M059J (cell line): ENCODE data around the gene BRI3BP. TPM values are rescaled to one million over a fixed set of nuclear protein-coding genes. Genes with fewer than 3 reads are reported as not detected.
"Not testable (repeated sequence)": the region's sequence is repeated elsewhere in the genome, so short reads cannot be mapped to it uniquely, and the experiment has no call there.

Experiments
- DNase-seq: peaks from one replicate; pipeline ENCODE4 v3.0.0-alpha.2; 2012; ENCODE audit warnings: low read depth
- total RNA-seq: library from RNA; depleted of rRNA; stranded (reverse); fragments of >200 nt; shearing (Covaris generic); gene quantifications from 2 replicates; pipeline ENCODE4 v1.2.3, GENCODE V29; 2014

The BRI3BP gene
- total RNA-seq, 1 experiment from 2014 or later, result 10.3 TPM

DNA sequence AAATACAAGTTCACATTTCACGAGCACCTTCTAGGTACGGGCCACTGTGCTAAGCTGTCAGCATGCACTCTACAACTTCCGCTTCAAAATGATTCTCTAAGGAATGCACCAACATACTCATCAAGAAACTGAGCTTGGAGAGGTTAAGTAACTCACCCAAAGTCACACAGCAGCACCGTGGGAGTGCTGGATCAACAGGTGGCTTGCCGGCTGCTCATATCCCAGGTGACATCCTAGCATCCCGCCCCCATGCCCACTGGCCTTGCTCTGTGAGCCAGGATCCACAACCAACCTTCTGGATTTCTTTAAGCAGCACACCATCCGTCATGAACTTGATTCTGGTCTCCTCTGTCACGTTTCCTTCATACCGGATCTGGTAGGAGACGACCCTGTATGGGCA is 21.2 kb upstream of the BRI3BP start:
- no peak for DNase-seq

GRCh38 chr12:124975276-124975675 is 18.2 kb upstream of the BRI3BP start:
- DNase-seq, result no peak

DNA sequence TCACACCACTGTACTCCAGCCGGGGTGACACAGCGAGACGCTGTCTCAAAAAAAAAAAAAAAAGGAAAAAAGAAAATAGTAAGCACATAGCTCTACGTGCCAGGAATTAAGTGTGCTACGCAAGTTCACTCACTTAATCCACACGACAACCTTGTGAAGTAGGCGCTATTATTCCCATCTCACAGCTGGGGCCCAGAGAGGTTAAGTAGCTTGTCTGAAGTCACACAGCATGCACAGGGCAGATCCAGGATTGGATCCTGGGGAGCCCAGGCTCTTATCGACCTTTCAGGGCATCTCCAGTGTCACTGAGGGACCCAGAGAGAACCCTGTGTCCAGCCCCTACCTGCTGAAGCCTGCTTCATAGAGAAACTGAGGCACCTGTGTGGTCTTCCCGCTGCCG is 16.4 kb upstream of the BRI3BP start:
- DNase-seq, result no peak

- no peak for DNase-seq
Measured at GRCh38 chr12:124979568-124979967, 13.9 kb upstream of the BRI3BP start.

DNA sequence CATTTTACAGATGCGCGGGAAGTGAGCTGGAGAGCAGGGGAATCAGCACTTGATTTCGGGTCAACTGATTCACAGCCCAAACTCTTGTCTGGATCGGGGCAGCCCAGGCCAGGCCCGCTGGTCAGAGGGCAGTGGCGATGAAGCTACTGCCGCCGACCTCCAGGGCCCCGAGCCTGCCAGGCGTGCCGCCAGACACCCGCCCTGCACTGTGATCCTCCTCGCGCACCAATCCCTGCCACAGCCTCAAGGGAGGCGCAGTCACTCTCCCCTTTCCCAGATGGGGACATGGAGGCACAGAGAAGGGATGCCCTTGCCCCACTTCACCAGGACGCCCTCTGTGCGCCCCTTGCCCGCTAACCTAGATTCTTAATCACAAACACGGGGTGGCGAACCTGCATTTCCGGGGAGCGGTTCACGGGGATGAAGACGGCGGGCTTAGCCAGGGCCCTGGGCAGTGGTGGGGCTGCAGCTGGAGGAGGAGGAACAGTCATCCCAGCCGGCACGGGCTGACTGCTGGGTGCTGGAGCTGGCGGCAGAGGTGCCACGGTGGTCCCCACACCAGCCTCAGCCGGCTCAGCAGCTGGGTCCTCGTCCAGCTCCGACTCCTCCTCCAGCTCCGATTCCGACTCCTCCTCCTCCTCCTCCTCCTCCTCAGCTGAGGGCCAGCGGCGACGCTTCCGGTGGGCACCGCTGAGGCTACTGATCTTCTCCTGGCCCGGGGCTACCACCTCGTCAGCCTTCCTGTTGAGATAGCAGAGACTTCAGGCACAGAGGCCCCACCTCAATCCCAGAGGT is 13.2 kb upstream of the BRI3BP start:
- no peak for DNase-seq

- DNase-seq, result not testable (repeated sequence)
Measured at GRCh38 chr12:124986876-124987275, 6.6 kb upstream of the BRI3BP start.

DNA sequence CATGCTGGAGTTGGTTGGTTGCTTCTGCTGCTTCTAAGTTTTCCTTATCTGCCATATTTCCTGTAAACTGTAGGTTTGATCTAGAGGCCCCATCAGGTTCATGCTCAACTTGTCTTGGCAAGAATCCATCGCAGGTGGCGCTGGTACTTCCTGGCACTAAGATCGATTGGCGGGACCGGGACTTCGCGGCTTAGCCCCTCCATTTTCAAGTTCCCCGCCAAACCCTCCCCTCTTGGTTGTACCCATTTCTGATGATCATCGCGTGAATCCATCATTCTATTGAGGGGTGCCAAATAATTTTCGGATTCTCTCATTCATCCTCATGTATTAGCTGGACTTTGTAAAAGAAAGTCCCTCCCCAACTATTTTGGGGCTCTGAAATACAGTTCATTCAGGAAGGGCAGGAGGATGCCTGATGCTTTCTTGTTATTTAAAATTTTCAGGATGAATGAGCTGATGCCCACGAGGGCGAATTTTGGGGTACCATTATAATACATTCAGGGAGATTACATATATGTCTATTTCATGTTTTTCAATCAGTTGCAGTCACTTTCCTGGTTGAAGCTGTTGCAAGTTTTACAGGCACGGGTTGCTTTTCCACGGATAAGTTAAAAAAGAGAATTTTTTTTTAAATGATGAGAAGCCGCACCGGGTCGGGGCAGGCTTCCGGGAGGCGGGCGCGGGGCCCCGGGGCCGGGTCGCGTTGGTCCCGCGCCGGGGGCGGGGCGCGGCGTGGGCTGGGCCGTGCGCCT is 395 bp upstream of the BRI3BP start:
- peak; percentile 72 for DNase-seq

DNA sequence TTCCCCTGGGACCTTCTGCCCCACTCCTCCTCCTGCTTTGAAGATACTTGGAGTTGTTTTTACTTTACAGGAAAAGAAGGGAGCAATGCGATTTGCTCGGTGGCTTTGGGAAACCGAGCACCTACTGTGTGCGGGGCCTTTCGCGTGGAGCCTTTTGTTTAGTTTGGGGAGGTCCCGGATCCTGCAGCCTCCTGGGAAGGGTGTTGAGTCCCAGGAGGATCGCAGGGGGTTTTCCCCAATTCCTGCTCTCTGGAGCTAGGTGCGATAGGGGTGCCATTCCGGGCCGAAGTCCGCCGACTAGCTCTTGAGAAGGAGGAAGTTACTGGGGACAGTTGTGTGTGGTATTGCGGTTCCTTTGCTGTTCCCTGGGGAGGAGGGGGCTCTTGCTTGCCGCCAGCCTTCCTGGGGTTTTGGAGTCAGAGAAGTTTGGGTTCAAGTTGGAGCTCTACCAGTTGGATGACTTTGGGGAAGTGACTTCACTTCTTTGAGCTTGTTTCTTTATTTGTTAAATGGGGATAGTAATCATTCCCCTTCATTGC is 1.1 kb downstream of the BRI3BP start:
- no peak for DNase-seq

DNA sequence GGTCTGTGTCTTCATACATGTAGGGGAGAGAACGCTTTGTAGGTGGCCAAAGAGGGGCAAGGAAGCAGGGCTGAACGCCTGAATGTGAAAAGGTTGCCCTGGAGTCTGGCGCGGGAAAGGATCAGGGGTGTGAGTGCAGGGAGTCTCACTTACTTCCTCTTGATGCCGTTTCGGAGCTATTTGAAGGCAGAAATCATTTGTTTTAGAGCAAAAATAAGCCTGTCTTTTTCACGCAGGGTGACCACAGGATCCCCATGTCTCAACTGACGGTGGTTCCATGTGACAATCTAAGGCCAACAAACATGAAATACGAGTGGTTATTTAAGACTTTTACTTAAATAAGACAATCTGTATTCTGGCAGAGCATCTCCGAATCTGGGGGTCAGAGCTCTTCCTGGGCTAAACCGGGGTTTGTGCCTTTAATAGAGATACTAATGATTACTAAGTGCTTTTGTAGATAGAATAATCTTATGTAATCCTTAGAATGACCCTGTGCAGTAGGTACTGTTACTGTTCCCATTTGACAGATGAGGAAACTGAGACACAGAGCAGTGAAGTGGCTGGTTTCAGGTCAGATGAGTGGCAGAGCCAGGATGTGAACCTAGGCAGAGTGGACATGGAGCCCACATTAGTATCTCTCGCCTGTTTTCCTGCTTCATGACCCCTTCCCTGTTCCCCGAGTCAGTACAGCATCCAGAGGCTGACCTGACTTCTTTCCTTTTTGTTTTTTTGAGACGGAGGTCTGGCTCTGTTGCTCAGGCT is 1.9 kb downstream of the BRI3BP start:
- DNase-seq, result no peak

DNA sequence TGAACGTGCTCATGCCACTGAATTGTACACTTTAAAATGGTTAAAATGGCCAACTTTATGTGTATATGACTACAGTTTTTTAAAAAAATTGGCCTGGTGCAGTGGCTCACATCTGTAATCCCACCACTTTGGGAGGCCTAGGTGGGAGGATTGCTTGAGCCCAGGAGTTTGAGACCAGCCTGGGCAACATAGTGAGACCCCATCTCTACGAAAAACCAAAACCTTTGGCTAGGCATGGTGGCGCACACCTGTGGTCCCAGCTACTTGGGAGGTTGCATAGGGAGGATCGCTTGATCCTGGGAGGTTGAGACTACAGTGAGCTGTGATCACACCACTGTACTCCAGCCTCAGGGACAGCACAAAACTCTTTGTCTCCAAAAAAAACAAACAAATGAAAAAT is 5.3 kb downstream of the BRI3BP start:
- DNase-seq, result no peak

- DNase-seq, result no peak
Measured at GRCh38 chr12:125001636-125002035, 8.2 kb downstream of the BRI3BP start.

- no peak for DNase-seq
Measured at GRCh38 chr12:125003021-125003420, 9.6 kb downstream of the BRI3BP start.

- no peak for DNase-seq
Measured at GRCh38 chr12:125004621-125005020, 11.2 kb downstream of the BRI3BP start.

DNA sequence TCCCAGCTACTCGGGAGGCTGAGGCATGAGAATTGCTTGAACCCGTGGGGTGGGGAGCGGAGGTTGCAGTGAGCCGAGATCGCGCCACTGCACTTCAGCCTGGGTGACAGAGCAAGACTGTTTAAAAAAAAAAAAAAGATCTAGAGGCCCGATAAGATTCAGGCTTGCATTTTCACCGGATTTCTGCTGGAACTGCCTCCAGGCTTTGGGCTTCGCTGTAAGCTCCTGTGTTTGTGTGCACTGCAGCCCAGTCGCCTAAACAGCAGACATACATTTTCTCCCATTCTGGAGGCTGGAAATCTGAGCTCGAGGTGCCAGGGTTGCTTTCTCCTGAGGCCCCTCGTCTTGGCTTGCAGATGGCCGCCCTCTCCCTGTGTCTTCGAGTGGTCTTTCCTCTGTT is 12.2 kb downstream of the BRI3BP start:
- no peak for DNase-seq

DNA sequence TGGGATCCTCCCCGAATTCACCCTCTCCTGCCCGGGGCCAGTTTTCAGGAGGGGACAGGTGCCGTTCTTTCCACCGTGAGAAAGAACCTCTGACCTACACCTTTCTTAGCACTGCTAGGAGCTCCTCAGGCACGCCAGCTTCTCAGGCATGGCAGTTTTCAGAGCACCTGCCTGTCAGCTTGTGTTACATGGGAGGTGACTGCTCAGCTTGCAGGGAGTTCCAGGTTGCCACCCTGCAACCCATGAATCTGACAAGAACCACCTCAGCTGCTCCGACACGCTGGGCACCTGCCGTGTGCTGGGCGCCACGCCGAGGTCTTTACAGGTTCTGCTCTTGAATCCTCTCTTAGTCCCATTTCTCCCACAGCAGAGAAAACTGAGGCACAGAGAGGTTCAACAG is 12.9 kb downstream of the BRI3BP start:
- DNase-seq, result no peak

DNA sequence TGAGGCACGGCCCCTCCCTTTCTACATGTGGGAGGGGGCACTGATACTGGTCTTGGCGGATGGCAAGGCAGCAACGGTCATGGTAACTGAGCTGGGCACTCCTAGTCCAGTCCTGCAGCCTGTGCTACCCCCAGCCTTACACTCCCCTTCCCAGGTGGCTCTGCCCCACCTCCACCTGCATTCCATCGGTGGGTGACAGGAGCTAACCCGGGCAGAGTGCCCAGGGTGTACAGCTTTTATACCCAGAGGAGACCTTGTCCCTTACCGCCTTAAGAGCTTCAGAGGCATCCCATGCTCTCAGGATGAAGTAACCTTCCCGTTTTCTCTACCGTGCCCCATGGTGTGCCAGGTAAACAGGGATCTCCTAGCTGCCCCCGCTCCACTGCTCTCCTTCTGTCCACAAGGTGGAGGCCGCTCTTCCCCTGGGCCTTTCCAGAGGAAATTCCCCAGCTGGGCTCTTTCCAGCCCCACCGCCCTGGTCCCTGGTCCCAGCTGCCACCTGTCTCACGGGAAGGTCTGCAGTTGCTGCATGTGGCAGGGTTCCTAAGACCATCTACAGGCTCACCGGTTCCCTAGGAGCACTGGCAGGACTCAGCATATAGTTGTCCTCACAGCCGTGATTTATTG is 20.5 kb downstream of the BRI3BP start:
- DNase-seq, result no peak

- no peak for DNase-seq
Measured at GRCh38 chr12:125014526-125014925, 21.1 kb downstream of the BRI3BP start.

DNA sequence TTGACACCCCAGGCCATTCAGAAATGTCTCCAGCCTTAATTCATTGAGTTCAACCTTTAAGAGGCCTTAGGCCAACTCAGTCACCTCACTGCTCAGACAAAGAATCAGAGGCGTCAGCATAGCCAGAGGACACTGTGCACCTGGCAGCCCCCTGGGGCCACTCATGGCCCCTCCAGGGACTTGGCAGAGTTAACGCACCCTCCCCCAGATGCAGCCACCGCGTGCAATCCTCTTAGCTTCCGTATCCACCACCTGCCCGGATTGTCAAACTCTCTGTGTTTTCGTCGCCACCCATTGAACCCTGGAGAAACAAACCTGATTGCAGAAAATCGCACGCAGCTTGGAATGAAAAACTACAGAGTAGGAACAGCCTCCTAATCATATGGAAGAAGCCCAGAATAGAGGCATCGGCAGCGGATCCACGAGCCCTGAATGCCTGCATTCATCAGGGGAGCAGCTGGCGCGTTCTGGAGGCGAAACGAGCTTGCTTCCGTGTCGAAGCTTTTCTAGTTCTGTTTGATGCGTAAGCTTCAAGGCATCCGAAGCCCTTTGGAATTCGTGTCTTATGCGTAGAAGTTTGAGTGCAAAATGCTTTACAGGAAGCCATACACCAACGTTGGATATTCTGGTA is 22.4 kb downstream of the BRI3BP start:
- DNase-seq, result no peak

- no peak for DNase-seq
Measured at GRCh38 chr12:125017801-125018200, 24.4 kb downstream of the BRI3BP start.

DNA sequence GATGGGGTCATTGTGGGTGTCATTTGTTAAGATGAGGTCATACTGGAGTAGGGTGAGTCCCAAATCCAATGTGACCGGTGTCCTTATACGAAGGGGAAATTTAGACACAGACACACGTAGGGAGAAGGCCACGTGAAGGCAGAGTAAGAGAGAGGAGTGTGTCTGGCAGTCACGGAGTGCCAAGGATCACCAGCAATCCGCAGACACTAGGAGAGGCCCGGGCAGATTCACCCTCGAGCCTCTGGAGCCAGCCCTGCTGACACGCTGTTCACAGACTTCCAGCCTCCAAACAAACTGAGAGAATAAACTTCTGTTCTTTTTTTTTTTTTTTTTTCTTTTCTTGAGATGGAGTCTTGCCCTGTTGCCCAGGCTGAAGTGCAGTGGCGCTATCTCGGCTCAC is 24.9 kb downstream of the BRI3BP start:
- no peak for DNase-seq

- no peak for DNase-seq
Measured at GRCh38 chr12:125021096-125021495, 27.7 kb downstream of the BRI3BP start.
